NCI-H1048 (cell line): ENCODE measurements around the gene ACO1.

Experiments
- DNase-seq: peaks from one replicate; lab custom pipeline; 2025; lab: John Stamatoyannopoulos, UW

ACO1 gene

GRCh38 chr9:32382565-32383320 is 1.7 kb upstream of the ACO1 start:
- no peak for DNase-seq

- DNase-seq, result no peak
Measured at GRCh38 chr9:32384002-32384363, 460 bp upstream of the ACO1 start.

DNA sequence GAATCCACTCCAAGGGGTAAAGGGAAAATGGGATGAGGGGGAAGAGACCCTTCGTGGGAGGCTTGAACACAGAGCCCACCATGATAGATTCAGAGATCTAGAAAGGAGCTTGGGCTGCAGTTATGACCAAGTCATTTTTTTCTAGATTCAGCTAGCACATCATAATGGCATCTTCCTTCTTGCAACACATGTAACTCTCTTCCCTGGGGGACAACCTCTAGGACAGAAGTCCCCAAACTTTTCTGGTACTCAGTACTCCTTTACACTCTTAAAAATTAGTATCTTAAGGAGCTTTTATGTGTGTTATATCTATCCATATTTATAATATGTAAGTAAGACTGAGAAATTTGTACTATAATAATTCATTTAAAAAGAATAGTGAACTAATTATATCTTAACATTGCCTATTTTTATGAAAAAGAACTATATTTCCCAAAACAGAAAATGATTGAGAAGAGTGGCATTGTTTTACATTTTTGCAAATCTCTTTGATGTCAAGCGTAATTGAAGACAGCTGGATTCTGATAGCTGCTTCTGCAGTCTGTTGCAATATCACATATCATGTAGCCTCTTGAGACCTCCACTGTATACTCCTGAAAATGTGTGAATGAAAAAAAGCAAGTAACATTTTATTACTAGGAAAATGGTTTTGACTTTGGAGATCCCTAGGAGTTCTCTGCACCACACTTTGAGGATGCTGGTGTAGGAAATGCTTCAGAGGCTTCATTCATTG is 875 bp downstream of the ACO1 start:
- DNase-seq, result no peak

DNA sequence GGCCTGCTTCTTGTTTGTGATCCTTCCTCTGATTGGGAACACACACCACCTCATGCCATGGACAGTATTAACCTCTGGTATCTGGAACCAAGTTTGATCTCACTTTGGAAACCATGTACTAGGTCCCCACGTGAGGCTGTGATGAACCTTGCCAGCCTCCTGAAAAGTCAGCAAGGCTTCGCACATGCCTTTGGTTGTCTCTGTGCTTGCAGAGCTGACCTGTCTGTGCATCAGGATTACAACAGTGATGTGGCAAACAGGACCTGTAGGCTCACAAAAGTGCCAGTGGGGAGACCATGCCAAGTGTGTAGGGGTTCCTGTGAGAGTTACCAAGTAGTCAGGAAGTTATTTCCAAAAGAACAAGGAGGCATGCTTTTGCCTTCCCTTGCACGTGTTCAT is 1.4 kb downstream of the ACO1 start:
- no peak for DNase-seq

DNA sequence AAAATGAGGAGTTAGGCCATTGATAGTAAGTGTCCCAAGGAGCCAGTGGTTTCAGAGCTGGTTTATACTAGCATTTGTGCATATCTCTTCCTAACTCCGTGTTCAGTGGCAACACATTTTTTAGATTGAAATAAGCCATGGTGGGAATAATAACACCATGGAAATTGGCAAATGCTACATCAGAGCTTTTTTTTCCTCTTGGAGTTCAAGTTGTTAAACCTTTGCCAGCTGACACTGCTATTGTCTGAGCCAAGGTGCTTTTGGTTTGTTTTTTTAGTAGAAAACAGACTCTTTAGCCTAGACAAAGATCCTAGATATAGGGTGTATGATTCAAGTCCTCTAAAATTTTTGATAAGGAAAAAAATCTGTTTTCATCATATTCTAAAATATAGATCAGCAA is 2.8 kb downstream of the ACO1 start:
- no peak for DNase-seq

DNA sequence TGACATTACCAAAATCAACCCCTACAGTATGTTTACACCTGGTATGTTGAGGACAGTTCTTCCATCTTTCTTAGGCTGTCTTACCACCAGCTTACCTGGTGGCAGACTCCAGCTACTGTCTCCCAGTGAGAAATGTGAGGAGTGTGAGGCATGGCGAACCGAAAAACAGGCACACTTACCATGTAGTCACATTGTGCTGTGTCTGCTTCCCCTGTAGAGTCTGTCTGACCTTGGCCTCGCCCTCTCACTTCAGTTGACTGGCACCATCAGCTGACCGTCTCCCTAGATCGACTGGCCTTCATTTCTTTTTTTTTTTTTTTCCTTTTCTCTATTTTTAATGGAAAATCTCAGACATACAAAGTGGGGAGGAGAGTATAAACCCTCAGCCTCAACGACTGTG is 4.9 kb downstream of the ACO1 start:
- no peak for DNase-seq

GRCh38 chr9:32393911-32394310 is 9.5 kb downstream of the ACO1 start:
- DNase-seq, result no peak

DNA sequence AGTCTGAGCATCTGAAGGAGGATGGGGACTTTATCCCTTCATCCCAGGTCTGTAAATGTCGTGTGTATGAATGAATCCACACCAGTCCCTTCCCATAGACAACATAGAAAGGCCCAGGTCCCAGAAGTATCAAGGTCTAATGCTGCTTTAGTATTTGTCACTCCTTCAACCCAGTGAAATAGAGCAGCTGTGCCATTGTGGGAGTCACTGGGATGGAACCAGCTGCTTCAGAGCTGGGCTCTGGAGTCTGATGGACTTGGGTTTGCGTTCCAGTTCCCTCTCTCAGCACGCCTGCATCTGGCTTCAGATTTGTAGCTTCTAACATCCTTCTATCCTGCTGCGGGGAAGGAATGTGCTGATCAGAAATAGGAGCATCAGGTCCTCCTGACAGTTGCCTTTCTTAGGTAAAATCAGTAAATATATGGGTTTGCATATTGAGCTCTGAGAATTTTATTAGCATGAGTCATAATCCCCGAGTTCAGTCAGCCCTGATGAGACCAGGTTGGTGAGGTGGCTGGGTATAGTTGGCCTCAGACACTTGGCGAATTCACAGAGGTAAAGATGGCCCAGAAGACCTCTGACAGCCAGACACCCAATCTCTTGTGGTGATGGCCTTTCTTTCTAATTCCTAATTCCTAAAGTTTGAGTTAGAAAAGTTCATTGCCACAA is 10.1 kb downstream of the ACO1 start:
- DNase-seq, result no peak

DNA sequence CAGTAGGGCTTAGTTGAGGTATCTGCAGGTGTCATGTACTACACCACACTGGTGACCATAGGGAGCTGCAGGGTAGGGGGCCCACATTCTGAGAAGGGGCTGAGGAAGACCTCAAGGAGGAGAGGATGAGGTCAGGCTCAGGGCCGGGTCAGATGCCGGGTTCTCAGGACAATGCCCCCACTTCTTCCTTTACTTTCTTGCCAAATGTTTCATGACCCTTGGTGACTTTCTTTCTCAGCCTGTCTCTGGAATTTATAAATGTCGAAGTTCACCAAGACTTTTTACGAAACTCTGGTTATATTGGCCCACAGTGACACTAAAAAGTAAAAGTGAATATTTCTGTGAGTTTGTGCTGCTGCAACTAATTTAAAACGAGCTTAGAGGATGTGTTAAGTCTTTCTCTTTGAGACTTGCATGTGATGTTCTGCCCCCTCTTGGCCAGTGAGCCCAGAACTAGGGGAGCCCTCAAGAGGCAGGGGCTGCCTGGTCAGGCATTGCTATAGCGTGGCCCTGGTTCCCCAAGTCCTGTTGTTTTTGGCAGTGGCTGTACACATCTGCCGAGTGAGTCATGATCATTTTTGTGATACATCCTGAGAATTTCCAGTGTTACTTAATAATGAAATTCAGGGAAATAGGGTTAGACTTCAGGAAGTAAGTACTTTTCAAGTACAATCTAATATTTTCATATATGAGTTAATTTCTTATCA is 11.2 kb downstream of the ACO1 start:
- DNase-seq, result no peak

DNA sequence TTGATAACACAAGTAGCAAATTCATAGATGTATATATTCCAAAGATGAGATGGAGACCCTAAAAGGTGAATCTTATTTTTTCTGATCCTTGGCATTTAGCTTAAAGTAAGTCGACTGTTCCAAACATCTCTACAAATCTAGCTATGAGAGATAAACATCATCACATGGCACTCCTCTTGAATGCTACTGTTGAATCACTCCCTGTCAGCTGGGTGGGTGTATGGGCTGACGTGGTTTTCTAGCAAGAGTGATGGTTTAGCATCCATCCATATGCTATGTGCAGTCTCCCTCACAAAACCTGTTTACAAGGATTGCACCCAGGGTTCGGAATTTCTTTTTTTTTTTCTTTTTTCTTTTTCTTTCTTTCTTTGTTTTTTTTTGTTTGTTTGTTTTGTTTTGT is 13.8 kb downstream of the ACO1 start:
- DNase-seq, result no peak

DNA sequence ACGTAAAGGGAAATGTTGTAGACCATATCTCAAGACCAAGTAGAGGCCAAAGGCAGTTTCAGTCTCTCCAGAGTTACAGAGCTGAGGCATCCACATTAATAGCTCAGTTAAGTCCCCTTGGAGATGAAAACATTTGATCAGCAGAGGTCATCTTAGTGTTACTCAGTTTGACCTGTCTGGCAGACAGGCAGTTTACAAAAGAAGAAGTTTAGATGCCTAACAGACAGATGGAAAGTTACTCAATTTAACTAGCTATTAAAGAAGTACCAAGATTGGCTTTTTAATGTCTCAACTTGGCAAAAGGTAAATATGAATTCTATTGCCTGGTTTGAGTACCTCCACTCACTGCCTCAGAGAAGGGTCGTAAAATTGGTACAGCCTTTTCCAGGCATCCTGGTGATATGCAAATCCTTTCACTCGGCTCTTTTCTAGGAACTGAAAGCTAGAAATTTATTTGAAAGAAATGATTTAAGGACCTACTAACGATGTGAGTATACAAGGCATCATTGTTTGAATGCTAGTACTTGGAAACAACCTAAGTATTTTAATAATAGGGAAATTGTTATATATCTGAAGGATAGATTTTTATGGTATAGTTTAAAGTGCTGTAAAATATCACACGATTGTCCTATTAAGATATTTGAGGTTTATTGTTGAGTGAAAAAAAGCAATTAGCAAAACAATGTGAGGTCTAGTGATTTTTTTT is 14.8 kb downstream of the ACO1 start:
- DNase-seq, result no peak

DNA sequence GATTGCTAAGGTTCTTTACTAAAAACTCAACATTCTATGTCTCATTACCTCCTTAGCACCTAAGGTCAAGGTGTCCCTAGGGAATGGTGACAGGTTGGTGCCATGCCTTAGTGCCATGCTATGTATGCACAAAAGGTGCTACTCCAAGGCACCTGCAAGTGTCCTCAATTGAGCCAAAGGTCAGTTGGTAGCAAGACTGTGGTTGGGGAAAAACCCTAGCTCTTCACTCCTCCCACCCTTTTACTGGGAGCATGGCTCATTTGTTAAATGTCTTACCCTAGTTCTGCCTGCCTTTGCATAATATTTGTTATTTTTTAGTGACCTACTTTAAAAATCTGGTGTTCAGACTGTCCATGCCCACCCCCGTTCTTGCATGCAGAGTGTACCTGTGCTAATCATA is 17.0 kb downstream of the ACO1 start:
- DNase-seq, result no peak

DNA sequence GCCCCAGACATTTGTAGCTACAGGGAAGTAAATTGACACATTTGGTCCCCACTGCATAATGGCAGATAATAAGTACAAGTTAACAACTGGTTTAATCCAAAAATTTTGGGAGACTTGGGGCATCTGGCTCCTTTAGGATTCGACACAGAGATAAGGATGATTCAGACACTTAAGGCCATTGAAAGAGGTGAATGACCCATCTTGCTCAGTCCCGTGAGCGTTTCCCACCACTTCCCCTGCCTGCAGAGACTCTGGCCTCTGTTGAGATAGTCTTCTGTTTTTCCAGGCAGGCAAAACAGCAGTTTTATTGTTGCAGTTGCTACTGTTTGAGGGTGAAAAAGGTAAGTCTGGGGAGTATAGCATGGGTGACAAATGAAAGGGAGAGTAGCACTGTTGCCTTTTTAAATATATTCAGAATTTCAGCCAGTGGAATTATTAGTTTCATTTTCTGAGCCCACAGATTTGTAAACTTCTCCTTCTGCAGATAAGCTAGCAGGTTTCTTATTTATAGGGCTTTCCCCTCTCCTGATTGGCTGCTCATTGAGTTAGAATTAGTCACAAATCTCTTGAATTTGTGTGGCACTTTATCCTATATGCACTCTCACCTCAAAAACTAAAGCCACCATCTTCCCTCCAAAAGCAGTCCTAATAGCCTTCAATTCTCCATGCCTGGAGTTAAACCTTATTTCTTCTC is 19.3 kb downstream of the ACO1 start:
- no peak for DNase-seq

DNA sequence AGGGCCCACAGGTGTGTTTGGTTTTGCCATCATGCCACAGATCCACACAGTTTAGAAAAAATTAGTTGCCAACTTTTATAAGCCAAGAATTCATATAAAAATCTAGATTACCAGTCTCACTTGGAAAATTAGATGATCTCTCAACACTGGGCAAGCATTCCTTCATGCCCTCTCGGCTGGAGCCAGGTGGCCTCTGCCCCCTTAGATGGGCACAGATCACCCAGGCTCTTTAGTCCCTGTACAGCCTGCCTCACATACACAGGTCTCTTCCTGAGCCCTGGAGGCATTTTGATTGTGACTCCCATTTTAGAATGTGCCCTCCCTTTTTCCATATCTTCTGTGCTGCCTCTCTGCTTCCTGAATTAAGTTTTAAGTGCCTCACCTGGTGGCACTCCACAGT is 20.0 kb downstream of the ACO1 start:
- no peak for DNase-seq

DNA sequence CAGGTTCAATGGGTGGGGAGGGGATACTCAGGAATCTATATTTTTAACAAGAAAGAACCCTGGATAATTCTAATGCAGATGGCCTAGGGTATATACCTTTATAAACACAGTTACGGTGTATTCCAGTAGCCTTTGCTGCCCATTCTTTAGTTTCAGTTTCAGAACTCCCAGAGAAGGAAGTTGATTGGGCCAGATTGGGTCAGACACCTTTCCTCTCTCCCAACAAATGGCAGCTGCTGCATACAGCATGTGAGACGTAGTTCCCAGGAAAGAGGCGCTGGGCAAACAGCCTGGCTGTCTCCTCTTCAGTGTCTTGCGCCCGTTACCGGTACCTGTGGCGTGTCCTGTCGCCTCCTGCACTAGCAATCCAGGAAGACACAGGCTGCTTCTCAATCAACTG is 20.4 kb downstream of the ACO1 start:
- no peak for DNase-seq

DNA sequence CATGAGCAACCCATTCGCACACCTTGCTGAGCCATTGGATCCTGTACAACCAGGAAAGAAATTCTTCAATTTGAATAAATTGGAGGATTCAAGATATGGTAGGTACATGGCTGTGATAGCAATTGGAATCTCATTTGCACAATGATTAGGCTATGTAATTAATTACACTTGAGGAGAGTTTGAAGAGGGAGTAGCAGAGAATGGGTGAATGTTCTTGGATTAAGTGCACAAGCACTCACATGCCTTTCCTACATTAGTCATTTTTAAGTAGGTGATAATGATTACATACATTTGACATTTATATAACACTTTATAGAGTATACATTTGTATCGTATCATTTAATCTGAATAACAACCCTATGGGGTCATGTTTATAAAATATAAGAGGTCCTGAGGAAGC is 21.1 kb downstream of the ACO1 start:
- DNase-seq, result no peak

DNA sequence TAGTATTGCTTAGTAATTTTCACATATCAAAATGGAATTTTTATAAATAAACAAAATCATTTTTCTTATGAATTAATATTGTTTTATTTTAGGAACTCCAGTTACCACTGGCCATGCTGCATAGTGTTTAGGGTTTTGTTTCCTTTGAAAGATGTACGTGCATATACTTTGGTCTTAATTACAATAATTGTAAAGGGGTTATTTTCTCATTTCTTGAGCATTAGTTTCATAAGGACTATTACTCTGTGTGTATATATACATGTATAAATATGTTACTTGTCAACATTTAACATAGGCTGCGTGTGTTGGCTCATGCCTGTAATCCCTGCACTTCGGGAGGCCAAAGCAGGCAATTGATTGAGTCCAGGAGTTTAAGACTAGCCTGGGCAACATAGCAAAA is 21.6 kb downstream of the ACO1 start:
- DNase-seq, result no peak

DNA sequence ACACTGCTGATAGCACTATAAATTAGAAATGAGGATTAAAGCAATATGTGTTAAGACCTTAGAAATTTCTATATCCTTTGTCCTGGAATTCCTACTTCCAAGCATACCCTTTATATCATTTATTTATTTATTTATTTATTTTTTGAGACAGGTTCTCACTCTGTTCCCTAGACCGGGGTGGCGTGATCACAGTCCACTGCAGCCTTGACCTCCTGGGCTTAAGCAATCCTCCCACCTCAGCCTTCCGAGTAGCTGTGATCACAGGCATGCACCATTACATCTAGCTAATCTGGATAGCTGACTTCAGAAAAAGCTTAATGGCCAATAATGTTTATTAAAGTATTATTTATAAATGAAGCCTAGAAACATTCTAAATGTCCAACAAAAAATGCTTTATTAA is 27.3 kb downstream of the ACO1 start:
- no peak for DNase-seq

DNA sequence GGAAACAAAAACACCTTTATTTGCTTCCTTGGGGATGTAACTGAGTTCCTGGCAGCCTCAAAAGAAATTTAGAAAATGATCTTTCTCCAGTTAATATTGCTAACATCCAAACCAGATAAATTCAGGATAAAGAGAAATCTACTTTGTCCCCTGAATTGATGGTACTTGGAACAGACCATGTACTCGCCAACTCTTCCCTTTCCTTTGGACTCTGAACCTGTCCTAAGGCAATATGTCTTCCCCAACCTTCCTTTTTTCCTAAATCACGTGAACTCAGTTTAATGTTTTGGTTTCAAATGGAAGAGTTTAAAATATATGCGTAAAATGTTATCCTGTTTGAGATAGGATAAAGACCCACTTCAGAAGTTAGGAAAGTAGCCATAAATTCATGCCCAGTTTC is 28.0 kb downstream of the ACO1 start:
- no peak for DNase-seq

GRCh38 chr9:32413424-32413823 is 29.0 kb downstream of the ACO1 start:
- DNase-seq, result no peak

DNA sequence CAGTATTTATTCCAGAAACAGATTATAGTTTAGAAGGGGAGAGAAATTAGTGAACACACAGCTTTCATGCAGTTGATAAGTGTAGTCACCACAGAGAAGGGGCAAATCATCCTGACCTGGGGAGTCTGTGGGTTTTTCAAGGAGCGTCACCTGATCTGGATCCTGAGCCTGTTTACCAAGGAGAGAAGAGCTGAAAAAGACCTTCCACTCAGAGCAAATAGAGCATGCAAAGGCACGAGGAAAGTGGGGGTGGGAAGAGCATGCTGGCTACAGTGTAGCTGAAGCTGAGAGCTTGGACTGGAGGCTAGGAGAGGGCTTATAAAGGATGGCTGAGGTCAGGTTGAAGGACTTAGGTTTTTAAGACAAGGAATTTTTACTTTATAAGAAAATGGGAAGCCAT is 30.4 kb downstream of the ACO1 start:
- no peak for DNase-seq

GRCh38 chr9:32419921-32420320 is 35.5 kb downstream of the ACO1 start:
- DNase-seq, result no peak
